ENCODE results near the gene KLHL29.
"Not testable (repeated sequence)": the region's sequence is repeated elsewhere in the genome, so short reads cannot be mapped to it uniquely, and the experiment has no call there.

Gene KLHL29

GRCh38 chr2:23346029-23346428 is 39.0 kb upstream of the KLHL29 start:
- H2AFZ ChIP-seq (ENCODE audit: low read length) = no peak overlapping the region
- TF ChIP-seq EZH2phosphoT487 (IDR thresholded peaks at IDR 0.05; ENCODE audit: low read length) = no peak
- TF ChIP-seq CTCF (IDR thresholded peaks at IDR 0.05; ENCODE audit: low read length) = no peak
- no peak for TF ChIP-seq EZH2 (optimal IDR thresholded peaks at IDR 0.05; ENCODE audit: low read depth, low read length)
- H3F3A ChIP-seq (ENCODE audit: insufficient read depth, low read length) = no peaks in the 10 kb centered on the region
- no peak overlapping the region for H3K9ac ChIP-seq (ENCODE audit: low read length)
- H3K27ac ChIP-seq (ENCODE audit: low read length) = no peak overlapping the region
- H3K4me1 ChIP-seq (ENCODE audit: low read length) = no peaks in the 10 kb centered on the region
- DNase-seq = no peak
- no peaks in the 10 kb centered on the region for H3K27me3 ChIP-seq (replicated peaks; ENCODE audit: insufficient read depth, low read length)
- H3K4me3 ChIP-seq (ENCODE audit: low read length) = no peak overlapping the region
- H4K20me1 ChIP-seq (ENCODE audit: insufficient read depth, low read length) = no peaks in the 10 kb centered on the region
- no peak overlapping the region for H3K4me2 ChIP-seq (ENCODE audit: low read depth, low read length)
- H3K79me2 ChIP-seq (ENCODE audit: low read length) = no peaks in the 10 kb centered on the region
- no peaks in the 10 kb centered on the region for H3K9me3 ChIP-seq (replicated peaks; ENCODE audit: insufficient read depth, low read length)
- H3K9me2 ChIP-seq (replicated peaks; ENCODE audit: insufficient read depth, low read length) = no peaks in the 10 kb centered on the region
- H3K36me3 ChIP-seq (replicated peaks; ENCODE audit: insufficient read depth, low read length) = no peaks in the 10 kb centered on the region

GRCh38 chr2:23346781-23347180 is 38.2 kb upstream of the KLHL29 start:
- Histone ChIP-seq H3F3A (ENCODE audit: insufficient read depth, low read length) (no peaks in the 10 kb centered on the region), H3K4me1 (ENCODE audit: low read length) (no peaks in the 10 kb centered on the region), H2AFZ (ENCODE audit: low read length) (no peak overlapping the region), H3K9ac (ENCODE audit: low read length) (no peak overlapping the region), H3K27me3 (replicated peaks; ENCODE audit: insufficient read depth, low read length) (no peaks in the 10 kb centered on the region), H3K36me3 (replicated peaks; ENCODE audit: insufficient read depth, low read length) (no peaks in the 10 kb centered on the region), H3K9me2 (replicated peaks; ENCODE audit: insufficient read depth, low read length) (no peaks in the 10 kb centered on the region), H4K20me1 (ENCODE audit: insufficient read depth, low read length) (no peaks in the 10 kb centered on the region), H3K4me2 (ENCODE audit: low read depth, low read length) (no peak overlapping the region), H3K4me3 (ENCODE audit: low read length) (no peak overlapping the region), H3K9me3 (replicated peaks; ENCODE audit: insufficient read depth, low read length) (no peaks in the 10 kb centered on the region), H3K27ac (ENCODE audit: low read length) (no peak overlapping the region), H3K79me2 (ENCODE audit: low read length) (no peaks in the 10 kb centered on the region)
- no peak for TF ChIP-seq EZH2phosphoT487 (IDR thresholded peaks at IDR 0.05; ENCODE audit: low read length)
- TF ChIP-seq EZH2 (optimal IDR thresholded peaks at IDR 0.05; ENCODE audit: low read depth, low read length) = no peak
- TF ChIP-seq CTCF (IDR thresholded peaks at IDR 0.05; ENCODE audit: low read length) = no peak
- DNase-seq = no peak

DNA sequence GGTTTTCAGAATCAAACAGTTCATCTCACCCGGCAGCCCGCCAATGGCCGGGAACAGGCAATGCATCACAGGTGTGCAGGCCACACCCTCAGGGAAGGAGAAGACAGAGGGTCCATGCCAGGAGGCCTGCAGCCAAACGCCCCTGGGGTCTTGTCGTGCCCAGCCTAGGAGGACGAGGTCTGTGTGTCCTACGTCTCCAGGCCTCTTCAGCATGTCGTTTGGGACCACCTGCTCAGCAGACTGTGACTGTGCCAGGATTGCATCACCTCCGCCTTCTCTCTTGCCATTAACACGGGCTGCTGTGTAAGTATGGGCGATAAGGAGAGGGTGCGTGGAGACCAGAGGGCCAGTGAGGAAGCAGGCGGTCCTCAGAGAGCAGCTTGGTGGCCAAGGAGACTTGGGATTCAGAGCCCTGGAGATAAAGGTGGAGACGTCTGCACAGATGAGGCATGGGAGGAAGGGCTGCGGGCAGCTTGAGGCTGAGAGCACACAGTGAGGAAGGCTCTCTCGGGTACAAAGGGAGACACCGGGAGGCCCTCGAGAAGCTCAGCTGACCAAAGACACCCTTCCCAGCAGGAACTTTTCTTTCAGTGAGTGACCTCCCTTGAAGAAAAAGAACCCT is 37.4 kb upstream of the KLHL29 start:
- Histone ChIP-seq H3K27ac (ENCODE audit: low read length) (no peak overlapping the region), H3K4me2 (ENCODE audit: low read depth, low read length) (no peak overlapping the region), H3K9ac (ENCODE audit: low read length) (no peak overlapping the region), H3F3A (ENCODE audit: insufficient read depth, low read length) (no peaks in the 10 kb centered on the region), H3K9me2 (replicated peaks; ENCODE audit: insufficient read depth, low read length) (no peaks in the 10 kb centered on the region), H3K4me1 (ENCODE audit: low read length) (no peaks in the 10 kb centered on the region), H3K9me3 (replicated peaks; ENCODE audit: insufficient read depth, low read length) (no peaks in the 10 kb centered on the region), H2AFZ (ENCODE audit: low read length) (no peak overlapping the region), H3K36me3 (replicated peaks; ENCODE audit: insufficient read depth, low read length) (no peaks in the 10 kb centered on the region), H3K27me3 (replicated peaks; ENCODE audit: insufficient read depth, low read length) (no peaks in the 10 kb centered on the region), H3K79me2 (ENCODE audit: low read length) (no peaks in the 10 kb centered on the region), H3K4me3 (ENCODE audit: low read length) (no peak overlapping the region), H4K20me1 (ENCODE audit: insufficient read depth, low read length) (no peaks in the 10 kb centered on the region)
- TF ChIP-seq CTCF (IDR thresholded peaks at IDR 0.05; ENCODE audit: low read length) (no peak), EZH2 (optimal IDR thresholded peaks at IDR 0.05; ENCODE audit: low read depth, low read length) (no peak), EZH2phosphoT487 (IDR thresholded peaks at IDR 0.05; ENCODE audit: low read length) (no peak)
- no peak for DNase-seq

DNA sequence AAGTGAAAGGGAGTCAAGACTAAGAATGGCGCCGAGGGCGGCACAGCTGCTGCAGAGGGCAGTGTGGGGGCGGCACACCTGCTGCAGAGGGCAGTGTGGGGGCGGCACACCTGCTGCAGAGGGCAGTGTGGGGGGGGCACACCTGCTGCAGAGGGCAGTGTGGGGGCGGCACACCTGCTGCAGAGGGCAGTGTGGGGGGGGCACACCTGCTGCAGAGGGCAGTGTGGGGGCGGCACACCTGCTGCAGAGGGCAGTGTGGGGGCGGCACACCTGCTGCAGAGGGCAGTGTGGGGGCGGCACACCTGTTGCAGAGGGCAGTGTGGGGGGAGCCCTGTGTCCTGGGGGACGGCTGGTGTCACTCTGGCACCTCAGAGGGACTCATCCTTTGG is 36.9 kb upstream of the KLHL29 start:
- not testable (repeated sequence) for H3K79me2 ChIP-seq (ENCODE audit: low read length); H3K4me2 ChIP-seq (ENCODE audit: low read depth, low read length); H3K27ac ChIP-seq (ENCODE audit: low read length); H3K36me3 ChIP-seq (replicated peaks; ENCODE audit: insufficient read depth, low read length); H2AFZ ChIP-seq (ENCODE audit: low read length); H3K9me2 ChIP-seq (replicated peaks; ENCODE audit: insufficient read depth, low read length); H3K27me3 ChIP-seq (replicated peaks; ENCODE audit: insufficient read depth, low read length); H3K4me3 ChIP-seq (ENCODE audit: low read length); H3F3A ChIP-seq (ENCODE audit: insufficient read depth, low read length); DNase-seq; H3K4me1 ChIP-seq (ENCODE audit: low read length); H4K20me1 ChIP-seq (ENCODE audit: insufficient read depth, low read length); H3K9ac ChIP-seq (ENCODE audit: low read length); H3K9me3 ChIP-seq (replicated peaks; ENCODE audit: insufficient read depth, low read length)
